HG02642 (cell line): ENCODE data around the gene BCL2.
"Not testable (repeated sequence)": the region's sequence is repeated elsewhere in the genome, so short reads cannot be mapped to it uniquely, and the experiment has no call there.

Experiments used
- ATAC-seq: cut with Tn5 transposase; IDR thresholded peaks from one replicate; pipeline ENCODE4 v1.9.1; 2021; ENCODE audit warnings: mild to moderate bottlenecking; ENCODE audit not compliant: unreplicated experiment, poor library complexity

Gene BCL2

GRCh38 chr18:63207835-63208234 lies 111.7 kb downstream of the BCL2 start:
- no peak for ATAC-seq

- peak; percentile 35 for ATAC-seq
Observed at GRCh38 chr18:63207143-63207790, 112.3 kb downstream of the BCL2 start.

- ATAC-seq = peak; percentile 9
Observed at GRCh38 chr18:63206433-63207142, 113.0 kb downstream of the BCL2 start.

GRCh38 chr18:63205791-63206252 lies 113.7 kb downstream of the BCL2 start:
- peak; percentile 33 for ATAC-seq

GRCh38 chr18:63203497-63203896 lies 116.1 kb downstream of the BCL2 start:
- ATAC-seq = no peak

GRCh38 chr18:63202828-63203227 lies 116.7 kb downstream of the BCL2 start:
- no peak for ATAC-seq

GRCh38 chr18:63201456-63201855 lies 118.1 kb downstream of the BCL2 start:
- not testable (repeated sequence) for ATAC-seq

GRCh38 chr18:63199743-63200241 lies 119.8 kb downstream of the BCL2 start:
- ATAC-seq = peak; percentile 34

GRCh38 chr18:63198868-63199742 lies 120.5 kb downstream of the BCL2 start:
- ATAC-seq = peak; percentile 19

- no peak for ATAC-seq
Observed at GRCh38 chr18:63198098-63198760, 121.3 kb downstream of the BCL2 start.

GRCh38 chr18:63197246-63197869 lies 122.2 kb downstream of the BCL2 start:
- ATAC-seq = no peak

GRCh38 chr18:63195326-63196159 lies 124.0 kb downstream of the BCL2 start:
- ATAC-seq = no peak

- no peak for ATAC-seq
Observed at GRCh38 chr18:63192885-63193349, 126.7 kb downstream of the BCL2 start.

GRCh38 chr18:63192126-63192884 lies 127.3 kb downstream of the BCL2 start:
- ATAC-seq = no peak

GRCh38 chr18:63191413-63191812 lies 128.2 kb downstream of the BCL2 start:
- no peak for ATAC-seq

- not testable (repeated sequence) for ATAC-seq
Observed at GRCh38 chr18:63190838-63191237, 128.7 kb downstream of the BCL2 start.

GRCh38 chr18:63189817-63190216 lies 129.8 kb downstream of the BCL2 start:
- ATAC-seq = no peak

GRCh38 chr18:63189041-63189440 lies 130.5 kb downstream of the BCL2 start:
- ATAC-seq = no peak
